NT2/D1 (cell line): Measurements from ENCODE around the gene TIMM44.

Experiments used
- DNase-seq: peaks from one replicate; pipeline ENCODE4 v3.0.0-alpha.2; 2011; ENCODE audit warnings: low read depth, low spot score
- H3K27me3 ChIP-seq: 2 replicates; pipeline ENCODE4 v1.6.0; 2011; ENCODE audit warnings: mild to moderate bottlenecking; ENCODE audit not compliant: insufficient read length, insufficient read depth
- H3K36me3 ChIP-seq: 2 replicates; pipeline ENCODE4 v1.6.1; 2011; ENCODE audit warnings: mild to moderate bottlenecking, low read length, mixed read lengths; ENCODE audit not compliant: insufficient read depth, insufficient read length
- H3K4me1 ChIP-seq: 2 replicates; pipeline ENCODE4 v1.5.1; 2011; ENCODE audit not compliant: insufficient read depth, insufficient read length
- H3K4me3 ChIP-seq: 2 replicates; pipeline ENCODE4 v1.5.1; 2011; ENCODE audit warnings: low read depth; ENCODE audit not compliant: insufficient read length
- H3K9ac ChIP-seq: 2 replicates; pipeline ENCODE4 v1.6.0; 2011; ENCODE audit warnings: low read depth; ENCODE audit not compliant: insufficient read length
- H3K9me3 ChIP-seq: 2 replicates; pipeline ENCODE4 v1.5.1; 2011; ENCODE audit warnings: mild to moderate bottlenecking, low read length; ENCODE audit not compliant: insufficient read depth
- SUZ12 ChIP-seq: IDR thresholded peaks from 2 replicates; pipeline ENCODE4 v1.6.1; 2011; ENCODE audit not compliant: insufficient read length, insufficient read depth; ENCODE audit errors: extremely low read depth
- YY1 ChIP-seq: IDR thresholded peaks from 2 replicates; pipeline ENCODE4 v1.6.1; 2011; ENCODE audit not compliant: insufficient read length, insufficient read depth
- ZNF274 ChIP-seq: IDR thresholded peaks from 2 replicates; pipeline ENCODE4 v1.6.1; 2011; ENCODE audit warnings: mild to moderate bottlenecking, low read depth, low read length

TIMM44 gene

GRCh38 chr19:7985481-7985911, 42.0 kb upstream of the TIMM44 start:
- Histone ChIP-seq H3K4me1 (peaks cover 9% of the 10 kb centered on the region), H3K4me3 (no peak overlapping the region), H3K9me3 (no peaks in the 10 kb centered on the region), H3K36me3 (peaks cover 88% of the 10 kb centered on the region), H3K27me3 (no peaks in the 10 kb centered on the region), H3K9ac (no peak overlapping the region)
- DNase-seq, result no peak
- no peak for TF ChIP-seq ZNF274
- no peak for TF ChIP-seq SUZ12
- TF ChIP-seq YY1, result no peak

- H3K9ac ChIP-seq, result no peak overlapping the region
- H3K27me3 ChIP-seq, result no peaks in the 10 kb centered on the region
- H3K4me3 ChIP-seq, result no peak overlapping the region
- TF ChIP-seq ZNF274, result no peak
- no peak for TF ChIP-seq SUZ12
- TF ChIP-seq YY1, result no peak
- H3K36me3 ChIP-seq, result peaks cover 97% of the 10 kb centered on the region
- no peaks in the 10 kb centered on the region for H3K9me3 ChIP-seq
- peaks cover 9% of the 10 kb centered on the region for H3K4me1 ChIP-seq
- no peak for DNase-seq
Measured at GRCh38 chr19:7983995-7984837, 40.8 kb upstream of the TIMM44 start.

GRCh38 chr19:7983286-7983950, 40.0 kb upstream of the TIMM44 start:
- Histone ChIP-seq H3K9me3 (no peaks in the 10 kb centered on the region), H3K36me3 (peaks cover 97% of the 10 kb centered on the region), H3K9ac (no peak overlapping the region), H3K4me3 (no peak overlapping the region), H3K4me1 (peaks cover 4% of the 10 kb centered on the region), H3K27me3 (no peaks in the 10 kb centered on the region)
- TF ChIP-seq YY1 (no peak), SUZ12 (no peak), ZNF274 (no peak)
- DNase-seq, result no peak

GRCh38 chr19:7982651-7983099, 39.2 kb upstream of the TIMM44 start:
- no peak for TF ChIP-seq ZNF274
- TF ChIP-seq SUZ12, result no peak
- TF ChIP-seq YY1, result no peak
- Histone ChIP-seq H3K4me1 (peaks cover 3% of the 10 kb centered on the region), H3K36me3 (peaks cover 97% of the 10 kb centered on the region), H3K27me3 (no peaks in the 10 kb centered on the region), H3K9me3 (no peaks in the 10 kb centered on the region), H3K9ac (no peak overlapping the region), H3K4me3 (no peak overlapping the region)
- no peak for DNase-seq

GRCh38 chr19:7982103-7982502, 38.6 kb upstream of the TIMM44 start:
- Histone ChIP-seq H3K27me3 (no peaks in the 10 kb centered on the region), H3K9ac (no peak overlapping the region), H3K9me3 (no peaks in the 10 kb centered on the region), H3K4me1 (peaks cover 3% of the 10 kb centered on the region), H3K4me3 (no peak overlapping the region), H3K36me3 (peaks cover 97% of the 10 kb centered on the region)
- TF ChIP-seq YY1, result no peak
- no peak for TF ChIP-seq ZNF274
- TF ChIP-seq SUZ12, result no peak
- DNase-seq, result no peak

GRCh38 chr19:7981661-7982060, 38.2 kb upstream of the TIMM44 start:
- H3K9me3 ChIP-seq, result no peaks in the 10 kb centered on the region
- peaks cover 3% of the 10 kb centered on the region for H3K4me1 ChIP-seq
- no peaks in the 10 kb centered on the region for H3K27me3 ChIP-seq
- H3K9ac ChIP-seq, result no peak overlapping the region
- no peak overlapping the region for H3K4me3 ChIP-seq
- TF ChIP-seq YY1, result no peak
- TF ChIP-seq SUZ12, result no peak
- no peak for TF ChIP-seq ZNF274
- DNase-seq, result no peak
- H3K36me3 ChIP-seq, result peaks cover 100% of the 10 kb centered on the region

GRCh38 chr19:7981199-7981598, 37.7 kb upstream of the TIMM44 start:
- DNase-seq, result no peak
- Histone ChIP-seq H3K36me3 (peaks cover 100% of the 10 kb centered on the region), H3K4me1 (peaks cover 3% of the 10 kb centered on the region)

More at GRCh38 chr19:7981199-7981598, 37.7 kb upstream of the TIMM44 start:
- H3K4me3 ChIP-seq, result no peak overlapping the region
- no peaks in the 10 kb centered on the region for H3K27me3 ChIP-seq
- no peak overlapping the region for H3K9ac ChIP-seq
- TF ChIP-seq ZNF274 (no peak), YY1 (no peak), SUZ12 (no peak)
- H3K9me3 ChIP-seq, result no peaks in the 10 kb centered on the region
